Measurements from ENCODE around the gene LDHD.

Gene LDHD

GRCh38 chr16:75112734-75113491 is 3.7 kb downstream of the LDHD start:
- H3K4me1 ChIP-seq (ENCODE audit: control insufficient read depth, insufficient read depth, low read length), result peaks cover 52% of the 10 kb centered on the region
- H3K27me3 ChIP-seq (ENCODE audit: control insufficient read depth, insufficient read depth, low read length), result no peaks in the 10 kb centered on the region
- peaks cover 4% of the 10 kb centered on the region for H3K36me3 ChIP-seq (ENCODE audit: control insufficient read depth, insufficient read depth, low read length)
- peak overlapping the region; percentile 17 for H3K9ac ChIP-seq (ENCODE audit: low read length)
- no peaks in the 10 kb centered on the region for H3K9me3 ChIP-seq (ENCODE audit: control insufficient read depth, low read length)
- H3K4me3 ChIP-seq (ENCODE audit: low read length), result no peak overlapping the region

- H3K4me3 ChIP-seq (ENCODE audit: low read length), result no peak overlapping the region
- H3K27me3 ChIP-seq (ENCODE audit: control insufficient read depth, insufficient read depth, low read length), result no peaks in the 10 kb centered on the region
- no peaks in the 10 kb centered on the region for H3K9me3 ChIP-seq (ENCODE audit: control insufficient read depth, low read length)
- peaks cover 4% of the 10 kb centered on the region for H3K36me3 ChIP-seq (ENCODE audit: control insufficient read depth, insufficient read depth, low read length)
- H3K9ac ChIP-seq (ENCODE audit: low read length), result no peak overlapping the region
- H3K4me1 ChIP-seq (ENCODE audit: control insufficient read depth, insufficient read depth, low read length), result peaks cover 52% of the 10 kb centered on the region
Measured at GRCh38 chr16:75111961-75112733, 4.4 kb downstream of the LDHD start.

- peaks cover 4% of the 10 kb centered on the region for H3K36me3 ChIP-seq (ENCODE audit: control insufficient read depth, insufficient read depth, low read length)
- H3K4me1 ChIP-seq (ENCODE audit: control insufficient read depth, insufficient read depth, low read length), result peaks cover 50% of the 10 kb centered on the region
- H3K4me3 ChIP-seq (ENCODE audit: low read length), result no peak overlapping the region
- H3K9ac ChIP-seq (ENCODE audit: low read length), result no peak overlapping the region
- no peaks in the 10 kb centered on the region for H3K27me3 ChIP-seq (ENCODE audit: control insufficient read depth, insufficient read depth, low read length)
- no peaks in the 10 kb centered on the region for H3K9me3 ChIP-seq (ENCODE audit: control insufficient read depth, low read length)
Measured at GRCh38 chr16:75111514-75111940, 5.1 kb downstream of the LDHD start.

GRCh38 chr16:75110637-75111513 is 5.7 kb downstream of the LDHD start:
- Histone ChIP-seq H3K4me3 (ENCODE audit: low read length) (no peak overlapping the region), H3K9me3 (ENCODE audit: control insufficient read depth, low read length) (no peaks in the 10 kb centered on the region), H3K36me3 (ENCODE audit: control insufficient read depth, insufficient read depth, low read length) (peaks cover 4% of the 10 kb centered on the region), H3K27me3 (ENCODE audit: control insufficient read depth, insufficient read depth, low read length) (no peaks in the 10 kb centered on the region), H3K9ac (ENCODE audit: low read length) (no peak overlapping the region), H3K4me1 (ENCODE audit: control insufficient read depth, insufficient read depth, low read length) (peaks cover 54% of the 10 kb centered on the region)

- Histone ChIP-seq H3K9me3 (ENCODE audit: control insufficient read depth, low read length) (no peaks in the 10 kb centered on the region), H3K4me3 (ENCODE audit: low read length) (no peak overlapping the region), H3K27me3 (ENCODE audit: control insufficient read depth, insufficient read depth, low read length) (no peaks in the 10 kb centered on the region), H3K36me3 (ENCODE audit: control insufficient read depth, insufficient read depth, low read length) (peaks cover 4% of the 10 kb centered on the region), H3K4me1 (ENCODE audit: control insufficient read depth, insufficient read depth, low read length) (peaks cover 52% of the 10 kb centered on the region), H3K9ac (ENCODE audit: low read length) (peak overlapping the region; percentile 56)
Measured at GRCh38 chr16:75109732-75110243, 6.8 kb downstream of the LDHD start.

GRCh38 chr16:75108792-75109731 is 7.5 kb downstream of the LDHD start:
- Histone ChIP-seq H3K9me3 (ENCODE audit: control insufficient read depth, low read length) (no peaks in the 10 kb centered on the region), H3K9ac (ENCODE audit: low read length) (peak overlapping the region; percentile 56), H3K36me3 (ENCODE audit: control insufficient read depth, insufficient read depth, low read length) (peaks cover 4% of the 10 kb centered on the region), H3K4me1 (ENCODE audit: control insufficient read depth, insufficient read depth, low read length) (peaks cover 51% of the 10 kb centered on the region), H3K4me3 (ENCODE audit: low read length) (no peak overlapping the region), H3K27me3 (ENCODE audit: control insufficient read depth, insufficient read depth, low read length) (no peaks in the 10 kb centered on the region)

- Histone ChIP-seq H3K9ac (ENCODE audit: low read length) (peak overlapping the region; percentile 25), H3K27me3 (ENCODE audit: control insufficient read depth, insufficient read depth, low read length) (no peaks in the 10 kb centered on the region), H3K4me3 (ENCODE audit: low read length) (no peak overlapping the region), H3K36me3 (ENCODE audit: control insufficient read depth, insufficient read depth, low read length) (no peaks in the 10 kb centered on the region), H3K4me1 (ENCODE audit: control insufficient read depth, insufficient read depth, low read length) (peaks cover 51% of the 10 kb centered on the region), H3K9me3 (ENCODE audit: control insufficient read depth, low read length) (no peaks in the 10 kb centered on the region)
Measured at GRCh38 chr16:75107505-75107904, 9.1 kb downstream of the LDHD start.

GRCh38 chr16:75106351-75107274 is 10.0 kb downstream of the LDHD start:
- Histone ChIP-seq H3K9ac (ENCODE audit: low read length) (peak overlapping the region; percentile 25), H3K4me1 (ENCODE audit: control insufficient read depth, insufficient read depth, low read length) (peaks cover 47% of the 10 kb centered on the region), H3K9me3 (ENCODE audit: control insufficient read depth, low read length) (no peaks in the 10 kb centered on the region), H3K4me3 (ENCODE audit: low read length) (no peak overlapping the region), H3K36me3 (ENCODE audit: control insufficient read depth, insufficient read depth, low read length) (no peaks in the 10 kb centered on the region), H3K27me3 (ENCODE audit: control insufficient read depth, insufficient read depth, low read length) (no peaks in the 10 kb centered on the region)

GRCh38 chr16:75105306-75106061 is 11.1 kb downstream of the LDHD start:
- H3K9me3 ChIP-seq (ENCODE audit: control insufficient read depth, low read length), result no peaks in the 10 kb centered on the region
- peaks cover 36% of the 10 kb centered on the region for H3K4me1 ChIP-seq (ENCODE audit: control insufficient read depth, insufficient read depth, low read length)
- H3K9ac ChIP-seq (ENCODE audit: low read length), result no peak overlapping the region
- no peaks in the 10 kb centered on the region for H3K27me3 ChIP-seq (ENCODE audit: control insufficient read depth, insufficient read depth, low read length)
- no peak overlapping the region for H3K4me3 ChIP-seq (ENCODE audit: low read length)
- H3K36me3 ChIP-seq (ENCODE audit: control insufficient read depth, insufficient read depth, low read length), result no peaks in the 10 kb centered on the region

- no peaks in the 10 kb centered on the region for H3K27me3 ChIP-seq (ENCODE audit: control insufficient read depth, insufficient read depth, low read length)
- no peak overlapping the region for H3K9ac ChIP-seq (ENCODE audit: low read length)
- no peaks in the 10 kb centered on the region for H3K36me3 ChIP-seq (ENCODE audit: control insufficient read depth, insufficient read depth, low read length)
- peaks cover 35% of the 10 kb centered on the region for H3K4me1 ChIP-seq (ENCODE audit: control insufficient read depth, insufficient read depth, low read length)
- no peaks in the 10 kb centered on the region for H3K9me3 ChIP-seq (ENCODE audit: control insufficient read depth, low read length)
- no peak overlapping the region for H3K4me3 ChIP-seq (ENCODE audit: low read length)
Measured at GRCh38 chr16:75104836-75105235, 11.7 kb downstream of the LDHD start.
